Progenitor cell of endocrine pancreas (in vitro differentiated cells): ENCODE measurements around the gene FREM2. TPM values are rescaled to one million over a fixed set of nuclear protein-coding genes. Genes with fewer than 3 reads are reported as not detected.

Experiments
- DNase-seq: peaks from one replicate; pipeline ENCODE4 v3.0.0; 2021; ENCODE audit warnings: low spot score; ENCODE audit not compliant: unreplicated experiment
- H3K27ac Mint-ChIP-seq: 2 replicates; pipeline ENCODE4 v1.8.0; 2021; ENCODE audit warnings: mild to moderate bottlenecking, moderate library complexity, mixed read lengths
- H3K27me3 Mint-ChIP-seq: 2 replicates; pipeline ENCODE4 v1.8.0; 2021; ENCODE audit warnings: mixed read lengths
- H3K36me3 Mint-ChIP-seq: 2 replicates; pipeline ENCODE4 v1.8.0; 2022; ENCODE audit warnings: mixed read lengths; ENCODE audit not compliant: insufficient read depth
- H3K4me1 Mint-ChIP-seq: 2 replicates; pipeline ENCODE4 v1.8.0; 2021; ENCODE audit warnings: low read depth, mixed read lengths
- H3K4me3 Mint-ChIP-seq: 2 replicates; pipeline ENCODE4 v1.8.0; 2021; ENCODE audit warnings: low read depth, mild to moderate bottlenecking, moderate library complexity, mixed read lengths
- H3K9me3 Mint-ChIP-seq: 2 replicates; pipeline ENCODE4 v1.8.0; 2021; ENCODE audit warnings: low read depth, mixed read lengths
- CTCF ChIP-seq: fragments of 200-600 bp; sonication (generic); IDR thresholded peaks from one replicate; pipeline ENCODE4 v1.5.0; 2021; ENCODE audit warnings: antibody characterized with exemption, mild to moderate bottlenecking; ENCODE audit not compliant: unreplicated experiment
- total RNA-seq: library from RNA; stranded (reverse); gene quantifications from 2 replicates; pipeline ENCODE4 v1.2.1, GENCODE V29; 2021

The FREM2 gene
- total RNA-seq, 1 donor from 2014 or later: 75.3 TPM

DNA sequence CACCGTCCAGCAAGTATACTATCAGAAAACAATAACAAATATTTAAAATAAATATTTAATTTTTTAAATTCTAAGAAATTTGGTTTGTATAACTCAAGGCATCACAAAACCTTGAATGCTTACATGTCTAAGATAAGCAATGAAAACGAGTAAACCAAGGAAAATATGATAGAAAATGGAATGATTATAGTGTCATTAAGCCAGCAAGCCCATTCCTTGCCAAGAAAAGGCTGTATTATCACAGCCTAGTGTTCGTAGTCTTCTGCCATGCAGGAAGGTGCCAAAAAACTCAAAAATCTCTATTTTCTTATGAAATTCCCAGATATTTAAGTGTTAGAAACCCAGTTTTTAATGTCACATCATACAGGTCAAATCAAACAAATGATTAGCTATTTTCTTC, 167.3 kb downstream of the FREM2 start:
- no peak overlapping the region for H3K4me3 Mint-ChIP-seq
- peaks cover 16% of the 10 kb centered on the region for H3K4me1 Mint-ChIP-seq
- H3K27me3 Mint-ChIP-seq: no peaks in the 10 kb centered on the region
- no peaks in the 10 kb centered on the region for H3K9me3 Mint-ChIP-seq
- DNase-seq: no peak
- H3K27ac Mint-ChIP-seq: no peak overlapping the region
- peaks cover 51% of the 10 kb centered on the region for H3K36me3 Mint-ChIP-seq
- no peak for TF ChIP-seq CTCF

DNA sequence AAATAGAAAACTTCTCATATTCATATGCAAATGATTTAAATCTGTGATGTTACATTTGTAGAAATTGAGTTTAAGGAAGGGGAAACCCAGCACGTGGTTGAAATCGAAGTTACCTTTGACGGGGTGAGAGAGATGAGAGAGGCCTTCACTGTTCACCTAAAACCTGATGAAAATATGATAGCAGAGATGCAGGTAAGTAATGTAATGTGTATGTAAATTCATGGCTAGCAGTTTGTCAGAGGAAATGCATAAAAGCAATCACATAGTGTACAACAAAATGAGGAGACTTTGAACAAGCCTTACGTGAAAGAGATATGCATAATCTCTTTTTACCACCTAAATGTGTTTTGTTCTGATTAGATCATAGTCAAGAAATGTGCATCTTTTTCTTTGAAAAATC, 169.2 kb downstream of the FREM2 start:
- peaks cover 12% of the 10 kb centered on the region for H3K4me1 Mint-ChIP-seq
- H3K36me3 Mint-ChIP-seq: peaks cover 46% of the 10 kb centered on the region
- no peak overlapping the region for H3K27ac Mint-ChIP-seq
- TF ChIP-seq CTCF: no peak
- H3K4me3 Mint-ChIP-seq: no peak overlapping the region
- H3K9me3 Mint-ChIP-seq: no peaks in the 10 kb centered on the region
- DNase-seq: no peak
- H3K27me3 Mint-ChIP-seq: no peaks in the 10 kb centered on the region

DNA sequence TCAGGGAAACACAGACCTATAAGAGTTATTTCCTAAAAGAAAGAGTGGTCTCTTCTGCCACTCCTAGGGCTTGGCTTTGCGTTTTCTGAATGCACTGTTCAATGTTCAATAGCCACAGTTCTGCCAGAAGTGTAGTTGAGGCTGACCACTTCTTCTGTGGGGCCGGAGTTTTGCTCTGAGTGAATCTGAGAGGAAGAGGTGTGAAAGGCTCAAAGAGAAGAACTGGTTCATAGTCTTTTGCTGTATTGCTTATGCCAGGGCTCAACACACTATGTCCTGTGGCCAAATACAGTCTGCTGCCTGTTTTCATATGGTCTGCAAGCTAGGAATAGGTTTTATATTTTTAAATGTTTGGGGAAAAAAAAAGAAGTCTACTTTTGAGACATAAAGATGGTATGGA, 175.6 kb downstream of the FREM2 start:
- peaks cover 14% of the 10 kb centered on the region for H3K4me1 Mint-ChIP-seq
- TF ChIP-seq CTCF: no peak
- H3K27me3 Mint-ChIP-seq: no peaks in the 10 kb centered on the region
- H3K4me3 Mint-ChIP-seq: no peak overlapping the region
- H3K27ac Mint-ChIP-seq: no peak overlapping the region
- no peak for DNase-seq
- no peaks in the 10 kb centered on the region for H3K9me3 Mint-ChIP-seq
- H3K36me3 Mint-ChIP-seq: peaks cover 43% of the 10 kb centered on the region

DNA sequence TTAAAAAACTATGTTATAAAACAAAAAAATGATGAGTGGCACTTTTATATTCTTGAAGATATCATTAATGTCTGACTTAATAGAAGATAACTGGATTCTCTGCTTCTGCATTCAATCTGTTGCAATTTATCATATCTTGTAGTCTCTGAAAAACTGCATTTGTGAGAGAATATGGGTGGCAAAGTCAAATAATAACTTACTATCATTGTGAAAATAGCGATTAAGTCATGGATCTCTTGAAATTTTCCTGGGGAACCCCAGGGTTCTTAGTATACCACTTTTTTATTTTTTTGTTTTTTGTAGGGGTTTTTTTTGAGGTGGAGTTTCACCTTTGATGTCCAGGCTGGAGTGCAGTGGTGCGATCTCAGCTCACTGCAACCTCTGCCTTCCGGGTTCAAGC, 176.7 kb downstream of the FREM2 start:
- Mint-ChIP-seq H3K9me3 (no peaks in the 10 kb centered on the region), H3K27ac (no peak overlapping the region), H3K27me3 (no peaks in the 10 kb centered on the region), H3K4me3 (no peak overlapping the region), H3K4me1 (peaks cover 15% of the 10 kb centered on the region), H3K36me3 (peaks cover 40% of the 10 kb centered on the region)
- no peak for DNase-seq
- no peak for TF ChIP-seq CTCF

DNA sequence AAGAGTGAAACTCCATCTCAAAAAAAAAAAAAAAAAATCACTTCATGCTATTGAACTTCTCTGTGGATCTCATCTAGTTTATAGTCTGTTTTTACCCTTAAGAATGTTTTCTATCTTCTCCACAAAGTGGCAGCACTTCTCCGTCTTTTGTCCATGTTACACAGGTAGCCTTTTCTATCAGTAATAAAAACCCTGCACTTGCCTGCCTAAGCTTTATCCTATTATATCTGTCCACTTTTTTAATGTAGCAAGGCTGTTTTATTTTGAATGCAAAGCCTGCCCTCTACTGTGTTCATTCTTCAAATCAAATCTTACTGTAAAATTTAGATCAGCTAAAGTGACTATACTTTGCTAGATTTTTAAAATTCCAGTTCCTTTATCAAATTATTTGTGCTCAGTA, 179.8 kb downstream of the FREM2 start:
- Mint-ChIP-seq H3K4me3 (no peak overlapping the region), H3K27me3 (no peaks in the 10 kb centered on the region), H3K27ac (peak overlapping the region; percentile 5), H3K36me3 (peaks cover 23% of the 10 kb centered on the region), H3K4me1 (peaks cover 40% of the 10 kb centered on the region), H3K9me3 (no peaks in the 10 kb centered on the region)
- DNase-seq: no peak
- TF ChIP-seq CTCF: no peak
